GM21515 (cell line): Measurements from ENCODE around the gene DNAH8.

Source experiments
- ATAC-seq: cut with Tn5 transposase; IDR thresholded peaks from one replicate; pipeline ENCODE4 v1.9.1; 2021; ENCODE audit not compliant: unreplicated experiment

The DNAH8 gene

DNA sequence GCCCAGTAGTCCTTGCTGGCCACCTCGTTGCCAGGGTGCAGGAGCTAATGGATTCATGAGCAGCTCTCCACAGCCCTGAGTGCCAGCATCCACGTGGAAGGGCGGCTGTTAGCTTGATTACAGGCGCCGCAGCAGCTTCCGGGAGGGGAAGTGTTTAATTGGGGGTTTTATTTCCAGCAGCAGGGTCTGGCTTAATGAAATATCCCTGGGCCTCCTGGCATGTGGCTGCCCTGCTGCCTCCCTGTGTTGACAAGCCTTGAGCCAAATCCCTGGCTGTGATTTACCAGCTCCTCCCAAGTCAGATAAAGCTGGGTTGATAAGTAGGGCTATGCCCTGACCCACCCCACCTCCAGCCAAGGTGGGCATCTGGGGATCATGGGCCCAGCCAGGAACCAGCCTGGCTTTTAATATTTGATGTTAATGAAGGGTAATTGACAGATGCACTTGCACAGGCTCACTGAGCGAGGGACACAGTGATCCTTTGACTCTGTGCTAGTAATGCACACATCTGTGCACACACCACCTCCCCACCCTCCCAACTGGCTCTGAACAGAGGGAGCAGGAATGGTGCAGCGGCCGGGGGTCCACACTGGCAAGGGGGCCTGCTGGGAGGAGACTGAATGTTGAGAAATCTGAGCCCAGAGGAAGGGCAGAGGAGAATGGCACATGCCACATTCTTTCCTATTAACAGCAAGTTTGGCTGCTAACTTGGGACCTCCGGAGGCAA is 347.1 kb downstream of the DNAH8 start:
- ATAC-seq = no peak

DNA sequence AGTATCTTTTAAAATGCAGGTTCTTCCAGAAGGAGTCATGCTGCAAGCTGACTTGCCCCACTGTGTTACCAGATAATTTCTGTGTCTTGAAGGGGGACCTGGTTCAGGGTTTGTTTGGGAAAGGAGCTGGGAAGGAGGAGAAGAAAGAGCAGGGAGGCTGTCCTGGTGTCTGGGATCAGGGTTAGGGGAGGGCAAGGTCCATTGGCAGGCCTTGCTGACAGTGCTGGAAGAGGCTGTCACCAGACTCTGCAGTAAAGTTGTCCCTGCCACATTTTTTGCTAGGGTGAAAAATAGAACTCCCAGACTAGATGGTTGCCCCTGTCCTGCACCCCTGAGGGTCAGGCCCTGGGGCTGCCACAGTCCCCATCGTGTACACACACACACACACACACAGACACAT is 348.4 kb downstream of the DNAH8 start:
- no peak for ATAC-seq

DNA sequence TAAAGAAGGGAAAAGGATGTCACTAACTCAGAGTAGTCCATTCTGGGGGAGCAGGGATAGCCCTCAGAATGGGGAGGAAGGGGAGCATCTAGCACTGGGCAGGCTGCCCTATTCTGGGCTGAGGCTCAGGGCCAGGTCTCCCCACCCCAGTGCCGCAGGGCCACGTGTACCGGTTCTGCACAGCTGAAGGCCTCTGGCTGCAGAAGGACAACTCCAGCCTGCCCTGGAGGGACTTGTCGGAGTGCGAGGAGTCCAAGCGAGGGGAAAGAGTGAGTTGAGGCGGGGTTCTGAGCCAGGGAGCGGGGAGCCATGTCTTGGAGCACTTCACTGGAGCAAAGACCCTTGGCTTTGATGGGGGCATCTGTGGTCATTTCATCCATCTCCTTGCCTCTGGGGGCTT is 350.4 kb downstream of the DNAH8 start:
- ATAC-seq = no peak

DNA sequence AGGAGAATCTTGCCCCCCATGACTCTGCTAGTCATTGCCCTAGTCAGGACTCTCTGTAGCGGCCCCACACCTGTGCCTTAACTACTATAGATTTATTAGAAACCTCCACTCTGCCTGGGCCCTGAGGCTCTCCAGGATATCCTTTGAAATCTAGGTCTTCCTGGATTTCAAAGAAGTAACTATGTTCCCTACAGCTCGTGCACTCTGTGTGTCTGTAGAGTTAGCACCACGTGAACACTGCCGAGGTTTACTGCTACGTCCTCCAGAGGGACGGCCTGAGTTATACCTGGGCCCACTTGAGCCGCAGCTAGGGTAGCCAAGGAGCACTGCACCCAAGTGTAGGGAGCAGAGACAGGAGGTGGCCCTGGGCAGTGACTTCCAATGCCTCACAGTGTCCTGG is 353.3 kb downstream of the DNAH8 start:
- ATAC-seq = no peak

DNA sequence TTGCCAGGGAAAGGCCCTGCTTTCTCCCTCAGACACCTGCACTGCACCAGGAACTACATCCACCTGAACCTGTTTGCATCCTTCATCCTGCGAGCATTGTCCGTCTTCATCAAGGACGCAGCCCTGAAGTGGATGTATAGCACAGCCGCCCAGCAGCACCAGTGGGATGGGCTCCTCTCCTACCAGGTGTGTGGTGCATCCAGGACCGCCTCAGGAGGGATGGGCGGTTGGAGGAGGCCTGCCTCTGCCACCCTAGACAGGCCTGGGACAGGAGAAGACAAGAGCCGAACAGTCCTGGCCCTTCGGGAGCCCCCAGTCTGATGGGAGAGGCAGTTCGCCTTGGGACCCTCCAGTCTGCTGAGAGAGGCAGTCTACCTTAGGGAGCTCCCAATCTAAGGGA is 357.7 kb downstream of the DNAH8 start:
- no peak for ATAC-seq

DNA sequence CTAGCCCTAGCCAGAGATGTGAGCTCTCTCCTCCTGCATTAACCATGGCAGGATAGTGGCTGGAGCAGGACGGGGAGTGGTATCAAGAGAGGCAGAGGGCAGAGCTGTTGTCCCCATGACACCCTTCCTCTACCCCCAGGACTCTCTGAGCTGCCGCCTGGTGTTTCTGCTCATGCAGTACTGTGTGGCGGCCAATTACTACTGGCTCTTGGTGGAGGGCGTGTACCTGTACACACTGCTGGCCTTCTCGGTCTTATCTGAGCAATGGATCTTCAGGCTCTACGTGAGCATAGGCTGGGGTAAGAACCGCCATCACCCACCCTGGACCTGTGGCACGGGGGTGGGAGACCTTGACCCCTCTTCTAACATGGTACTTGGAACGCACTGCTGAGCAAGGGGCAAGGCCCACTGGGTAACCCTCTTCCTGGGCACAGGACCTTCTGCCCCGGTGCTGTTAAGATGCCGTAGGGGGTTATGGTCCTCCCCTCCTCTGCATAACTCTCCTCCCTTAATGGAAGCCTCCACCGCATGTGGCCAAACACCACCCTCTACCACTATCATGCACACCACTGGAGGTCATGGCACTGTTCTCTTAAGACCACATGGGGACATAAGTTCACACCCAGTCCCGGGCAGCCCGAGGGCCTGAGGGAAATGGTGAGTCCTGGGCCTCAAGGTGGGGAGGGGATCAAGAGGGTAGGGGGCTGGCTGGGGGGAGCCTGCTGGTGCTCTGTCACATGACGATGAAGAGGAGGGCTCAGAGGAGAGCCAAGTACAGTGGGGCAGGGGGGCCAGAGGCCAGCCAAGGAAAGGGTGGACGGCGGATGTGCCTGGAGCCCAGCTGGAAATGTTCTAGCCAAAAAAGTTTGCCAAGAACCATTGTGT is 358.6 kb downstream of the DNAH8 start:
- no peak for ATAC-seq

DNA sequence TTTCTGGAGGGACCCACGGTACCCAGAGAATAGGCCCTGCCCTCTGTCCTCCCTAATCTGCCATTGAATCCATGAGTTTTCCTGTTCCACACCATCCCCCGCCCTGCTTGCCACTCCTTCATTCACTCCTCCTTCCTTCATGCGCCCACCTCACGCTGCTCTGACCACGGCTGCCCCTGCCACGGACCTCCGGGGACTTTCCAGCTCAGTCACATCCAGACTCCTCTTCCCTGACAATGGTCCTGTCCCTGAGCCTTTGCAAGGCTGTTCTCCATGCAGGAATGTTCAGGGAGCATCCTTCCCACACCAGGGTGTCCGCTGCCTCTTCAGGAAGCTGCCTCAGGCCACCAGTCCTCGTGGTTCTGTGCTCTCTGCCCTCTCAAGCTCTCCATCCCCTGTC is 359.4 kb downstream of the DNAH8 start:
- ATAC-seq = no peak

DNA sequence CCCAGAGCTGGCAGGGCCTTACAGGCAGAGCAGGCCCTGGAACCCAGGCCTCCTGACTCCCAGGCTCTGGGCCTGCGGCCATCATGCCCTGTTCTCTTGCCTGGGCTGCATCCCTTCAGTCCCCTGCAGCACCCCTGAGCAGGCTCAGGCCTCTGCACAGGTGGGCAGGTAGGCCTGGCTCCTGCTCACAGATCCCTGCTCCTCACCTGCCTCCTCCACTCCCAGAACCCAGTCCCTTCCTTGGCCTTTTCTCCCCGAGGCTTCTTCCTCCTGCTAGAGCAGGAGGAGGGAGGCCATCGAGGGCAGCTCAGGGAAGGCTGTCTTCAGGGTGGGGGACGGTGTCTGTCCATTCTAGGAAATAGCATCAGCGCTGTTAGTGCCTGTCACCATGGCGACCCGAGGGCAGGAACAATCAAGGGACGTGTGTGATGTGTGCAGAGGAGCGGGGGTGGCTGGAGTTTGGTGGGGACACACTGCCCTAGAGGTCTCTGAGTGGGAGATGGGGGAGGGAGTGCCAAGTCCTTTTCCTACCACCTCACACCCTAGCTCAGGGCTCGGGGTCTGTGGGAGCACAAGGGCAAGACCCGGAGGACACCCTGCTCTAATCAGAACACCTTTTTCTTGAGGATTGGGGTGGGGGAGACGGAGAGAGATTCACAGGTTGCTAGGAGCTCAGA is 360.0 kb downstream of the DNAH8 start:
- no peak for ATAC-seq

DNA sequence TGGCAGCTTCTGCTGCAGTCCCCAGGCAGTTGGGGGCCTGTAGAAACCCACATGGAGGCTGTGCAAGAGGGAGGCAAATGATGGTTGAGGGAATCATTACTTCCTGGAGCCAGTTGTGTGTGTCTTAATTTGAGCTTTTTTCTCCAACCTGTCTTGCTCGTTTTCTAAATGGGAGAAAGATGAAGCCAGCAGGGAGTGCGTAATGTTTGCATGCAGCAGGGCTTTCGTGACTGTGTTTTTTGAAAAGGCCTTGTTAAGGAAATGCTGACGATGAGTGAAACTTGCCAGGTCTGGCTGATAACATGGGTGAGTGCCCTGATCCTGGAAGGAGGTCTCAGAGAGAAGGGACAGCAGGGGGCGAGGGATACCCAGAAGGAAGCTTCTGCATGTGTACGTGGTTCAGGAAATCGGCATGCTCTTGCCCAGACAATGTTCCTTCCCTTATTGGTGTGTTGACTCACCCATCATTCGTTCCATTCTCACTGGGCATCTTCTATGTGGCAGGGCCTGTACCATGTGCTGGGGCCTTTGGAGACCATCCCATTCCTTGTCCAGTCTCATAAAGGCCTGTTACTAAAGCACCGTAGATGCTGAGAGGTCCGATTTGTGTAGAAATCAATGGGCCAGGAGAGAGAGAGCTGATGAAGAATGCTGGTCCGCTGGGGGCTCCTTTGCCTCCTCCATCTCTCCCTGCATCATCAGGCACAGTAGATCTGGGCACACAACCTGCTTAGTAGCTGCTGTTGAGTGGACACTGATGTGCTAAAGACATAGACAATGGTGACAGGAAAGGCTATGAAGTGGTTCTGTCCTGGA is 360.9 kb downstream of the DNAH8 start:
- no peak for ATAC-seq

DNA sequence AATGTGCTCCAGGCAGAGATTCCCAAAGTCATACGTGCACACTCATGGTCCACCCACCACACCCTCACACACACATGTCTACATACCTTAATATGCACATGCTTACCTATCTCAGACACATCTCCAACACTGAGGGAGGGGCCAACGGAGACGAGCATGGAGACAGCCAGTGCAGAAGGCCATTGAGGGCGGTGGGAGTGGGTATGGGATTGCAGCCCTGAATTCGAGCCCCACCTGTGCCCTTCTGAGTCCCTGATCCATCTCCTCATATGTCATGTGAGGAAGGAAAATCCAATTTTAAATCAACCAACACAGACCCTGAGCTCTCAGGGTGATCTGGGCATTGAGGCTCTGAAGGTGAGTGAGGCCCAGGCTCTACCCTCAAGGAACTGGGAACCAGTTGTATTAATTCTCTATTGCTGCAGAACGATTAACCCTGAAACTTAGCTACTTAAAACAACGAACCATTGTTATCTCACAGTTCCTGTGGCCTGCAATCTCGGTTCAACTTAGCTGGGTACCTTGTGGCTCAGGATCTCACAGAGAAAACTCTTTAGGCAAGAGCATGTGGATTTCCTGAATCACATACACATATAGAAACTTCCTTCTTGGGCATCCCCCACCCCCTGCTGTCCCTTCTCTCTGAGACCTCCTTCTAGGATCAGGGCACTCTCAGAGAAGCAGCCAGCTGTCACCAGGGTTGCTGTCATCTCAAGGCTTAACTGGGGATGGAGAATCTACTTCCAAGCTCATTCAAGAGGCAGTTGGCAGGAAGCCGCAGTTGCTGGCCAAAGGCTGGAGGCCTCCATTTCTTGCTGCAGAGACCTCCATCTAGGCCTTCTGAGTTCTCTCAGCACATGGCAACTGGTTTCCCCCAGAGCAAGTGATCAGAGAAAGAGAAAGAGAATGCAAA is 361.8 kb downstream of the DNAH8 start:
- no peak for ATAC-seq

DNA sequence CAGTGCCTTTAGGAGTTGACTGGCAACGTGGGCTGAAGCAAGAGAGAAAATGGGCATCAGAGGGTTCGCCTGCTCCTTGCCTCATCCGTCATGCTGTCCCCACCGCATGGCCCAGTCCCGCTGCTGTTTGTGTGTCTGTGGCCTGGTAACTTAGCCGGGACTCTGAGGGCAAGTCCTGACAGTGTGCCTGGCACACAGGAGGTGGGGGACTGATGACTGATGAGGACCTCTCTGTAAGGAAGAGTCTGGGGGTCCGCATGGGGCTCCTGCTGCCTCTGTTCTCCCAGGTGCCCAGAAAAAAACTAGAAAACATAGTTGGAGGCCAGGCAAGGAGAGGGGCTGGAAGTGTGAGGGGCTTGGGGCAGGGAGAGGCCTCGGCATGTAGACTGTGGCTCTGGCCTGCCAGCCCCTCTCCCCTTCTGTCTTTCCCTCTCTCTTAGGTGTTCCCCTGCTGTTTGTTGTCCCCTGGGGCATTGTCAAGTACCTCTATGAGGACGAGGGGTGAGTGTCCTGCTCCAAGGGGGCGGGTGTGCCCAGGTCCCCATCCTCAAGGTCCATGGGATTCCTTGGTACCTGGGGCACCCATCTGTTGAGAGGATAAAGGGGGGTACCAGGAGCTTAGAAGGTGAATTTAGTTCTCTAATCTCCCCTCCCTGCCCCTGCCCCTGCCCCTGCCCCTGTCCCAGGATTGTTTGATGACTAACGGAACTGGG is 362.9 kb downstream of the DNAH8 start:
- no peak for ATAC-seq

DNA sequence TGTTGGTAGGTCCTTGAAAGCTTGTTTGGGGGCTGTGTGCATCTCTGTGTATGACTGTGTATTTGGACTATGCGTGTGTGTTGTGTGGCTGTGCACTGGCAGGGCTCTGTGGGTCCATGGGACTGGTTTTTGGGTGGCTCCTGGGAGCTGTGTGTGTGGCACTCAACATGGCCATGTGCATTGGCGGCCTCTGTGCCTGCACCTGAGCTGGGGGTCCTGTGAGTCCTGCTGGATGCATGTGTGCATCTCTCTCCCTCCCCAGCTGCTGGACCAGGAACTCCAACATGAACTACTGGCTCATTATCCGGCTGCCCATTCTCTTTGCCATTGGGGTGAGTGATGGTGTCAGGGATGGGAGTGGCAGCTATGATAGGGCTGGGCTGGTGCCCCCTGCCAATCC is 363.6 kb downstream of the DNAH8 start:
- ATAC-seq = no peak

DNA sequence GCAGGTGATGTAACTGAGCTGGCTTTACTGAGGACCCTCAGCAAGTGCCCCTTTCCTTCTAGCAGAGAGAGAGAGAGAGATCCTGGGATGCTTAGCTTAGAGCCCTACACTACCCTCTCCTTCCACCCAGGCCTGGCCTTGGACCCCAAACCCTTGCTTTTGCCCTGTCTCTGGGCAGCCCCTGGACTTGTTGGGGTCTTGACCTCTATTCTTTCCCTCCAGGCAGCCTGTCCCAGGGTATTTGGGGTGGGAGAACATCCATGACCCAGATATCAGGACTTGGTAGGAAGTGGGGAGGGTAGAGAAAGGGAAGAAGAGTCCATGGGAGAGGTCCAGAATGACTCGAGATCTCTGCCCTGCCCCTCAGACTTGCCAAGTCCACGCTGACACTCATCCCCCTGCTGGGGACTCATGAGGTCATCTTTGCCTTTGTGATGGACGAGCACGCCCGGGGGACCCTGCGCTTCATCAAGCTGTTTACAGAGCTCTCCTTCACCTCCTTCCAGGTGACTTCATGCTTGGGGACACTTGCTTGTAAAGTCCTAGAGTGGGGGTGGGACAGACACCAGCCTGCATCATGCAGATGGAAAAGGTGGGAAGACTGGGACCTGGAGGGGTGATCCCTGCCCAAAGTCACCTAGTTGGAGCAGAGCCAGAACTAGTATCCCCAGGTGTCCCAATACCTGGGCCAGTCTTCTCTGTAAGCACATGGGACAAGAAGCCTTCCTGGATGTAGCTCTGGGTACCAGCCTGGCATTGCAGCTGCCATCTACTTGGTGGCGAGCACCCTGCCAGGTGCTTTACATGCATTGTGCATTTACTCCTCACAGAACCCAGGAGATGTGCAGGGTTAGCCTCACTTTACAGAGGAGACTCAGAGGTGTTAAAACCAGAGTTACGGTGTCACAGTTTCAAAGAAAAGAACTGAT is 364.4 kb downstream of the DNAH8 start:
- no peak for ATAC-seq
